ENCODE results near the gene NDUFS6.

Gene NDUFS6

DNA sequence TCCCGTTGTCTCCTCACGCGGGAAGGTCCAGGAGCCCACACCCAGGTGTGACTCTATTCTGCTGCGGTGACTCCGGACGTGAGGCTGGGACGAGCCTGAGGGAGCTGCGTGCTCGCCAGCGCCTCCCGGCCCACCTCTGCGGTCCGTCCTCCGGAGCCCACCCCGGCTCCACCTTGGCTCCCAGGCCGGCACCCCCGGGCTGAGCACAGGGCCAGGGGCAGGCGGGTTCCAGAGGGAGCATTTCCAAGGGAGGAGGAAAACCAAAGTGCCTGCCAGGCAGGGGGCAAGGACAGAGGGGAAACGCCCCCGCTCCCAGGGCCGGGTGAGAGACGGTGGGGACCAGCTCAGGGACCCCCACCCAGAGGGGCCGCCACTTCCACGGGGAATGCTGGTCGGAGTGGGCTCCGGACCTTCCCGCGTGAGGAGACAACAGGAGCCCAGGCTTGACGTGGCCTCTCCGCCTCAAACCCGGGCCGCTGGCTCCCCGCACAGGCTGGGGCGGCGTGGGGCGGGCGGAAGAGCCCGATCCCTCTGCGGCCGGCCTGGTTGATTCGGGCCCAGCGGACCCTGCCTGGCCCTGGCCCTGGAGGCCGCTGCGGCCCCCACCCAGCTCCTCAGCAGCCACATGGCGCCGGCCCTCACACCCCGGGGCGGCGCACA lies 55.5 kb downstream of the NDUFS6 start:
- DNase-seq, result no peak

GRCh38 chr5:1857256-1857600 lies 56.0 kb downstream of the NDUFS6 start:
- no peak for DNase-seq

DNA sequence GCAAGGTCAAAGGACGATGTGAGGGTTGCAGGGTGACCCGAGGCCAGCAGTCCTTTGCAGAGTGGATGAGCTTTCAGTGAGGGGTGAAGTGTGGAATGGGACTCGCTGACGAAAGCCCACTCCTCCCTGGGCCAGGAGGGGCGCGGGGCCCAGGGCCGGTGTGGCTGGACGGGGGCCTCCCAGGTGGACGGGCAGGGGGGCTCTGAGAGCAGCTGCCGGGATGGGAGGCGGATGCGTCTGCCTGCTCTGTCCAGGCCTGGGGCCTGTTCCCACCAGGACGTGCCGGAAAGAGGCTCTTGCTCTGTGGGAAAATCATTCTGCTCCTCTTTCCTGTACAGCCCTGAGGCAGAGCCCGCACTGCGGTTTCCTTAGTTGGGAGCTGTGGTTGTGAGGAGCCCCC lies 57.2 kb downstream of the NDUFS6 start:
- DNase-seq, result no peak

GRCh38 chr5:1859099-1859498 lies 57.9 kb downstream of the NDUFS6 start:
- DNase-seq, result no peak

- DNase-seq, result no peak
Measured at GRCh38 chr5:1860021-1860610, 58.9 kb downstream of the NDUFS6 start.

DNA sequence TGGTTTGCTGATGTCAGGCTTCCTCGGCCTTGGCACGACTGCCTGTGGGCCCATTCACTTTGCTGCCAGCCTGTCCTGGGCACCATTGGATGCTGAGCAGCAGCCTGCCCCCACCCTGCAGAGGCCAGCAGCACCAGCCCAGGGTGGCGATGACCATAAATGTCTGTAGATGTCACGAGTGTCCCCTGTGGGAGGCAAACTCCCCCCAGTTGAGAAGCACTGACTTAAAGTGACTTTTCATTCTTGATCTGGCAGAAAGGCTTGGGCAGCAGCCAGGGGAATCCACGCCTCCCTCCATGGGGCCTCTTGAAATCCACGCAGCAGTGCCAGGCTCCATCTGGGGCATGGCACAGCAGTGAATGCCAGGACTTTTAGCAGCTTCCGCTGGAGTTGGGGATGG lies 59.7 kb downstream of the NDUFS6 start:
- DNase-seq, result no peak

- no peak for DNase-seq
Measured at GRCh38 chr5:1864896-1865440, 63.8 kb downstream of the NDUFS6 start.

GRCh38 chr5:1865486-1865885 lies 64.3 kb downstream of the NDUFS6 start:
- no peak for DNase-seq
